GM12801 (cell line): ENCODE data around the gene ZNF605.

Experiments used
- CTCF ChIP-seq: IDR thresholded peaks from one replicate; pipeline ENCODE4 v1.5.1; 2011; ENCODE audit warnings: control low read depth; ENCODE audit not compliant: insufficient read length; ENCODE audit errors: extremely low read depth

Gene ZNF605

GRCh38 chr12:132956011-132956788 lies at the start of gene ZNF605:
Gene ZNF605 (minus strand): TSS chr12:132956306. CDS start chr12:132945635, 10,671 bp downstream.
- no peak for TF ChIP-seq CTCF

- TF ChIP-seq CTCF = no peak
These were observed 42.6 kb upstream of the ZNF605 start for GRCh38 chr12:132998741-132999140.

- TF ChIP-seq CTCF = no peak
These were observed 30.7 kb upstream of the ZNF605 start for GRCh38 chr12:132986885-132987225.

- no peak for TF ChIP-seq CTCF
These were observed 30.1 kb upstream of the ZNF605 start, which contains the start of gene ZNF26 for GRCh38 chr12:132986001-132986884. Gene ZNF26 (plus strand): TSS chr12:132986367. CDS start chr12:132986841, 474 bp downstream.

- no peak for TF ChIP-seq CTCF
These were observed 16.3 kb upstream of the ZNF605 start for GRCh38 chr12:132972374-132972773.

- TF ChIP-seq CTCF = no peak
These were observed 11.6 kb upstream of the ZNF605 start for GRCh38 chr12:132967736-132968135.

- no peak for TF ChIP-seq CTCF
These were observed 10.7 kb upstream of the ZNF605 start for GRCh38 chr12:132966676-132967415.
